H1 (cell line): ENCODE measurements around the gene RAB26. TPM values are rescaled to one million over a fixed set of nuclear protein-coding genes. Genes with fewer than 3 reads are reported as not detected.
"Not testable (repeated sequence)": the region's sequence is repeated elsewhere in the genome, so short reads cannot be mapped to it uniquely, and the experiment has no call there.

Experiments used
- CTCF ChIA-PET: fragments of 300-600 bp; sonication (Branson Sonifier 250); formaldehyde crosslinking; loops from one replicate; lab custom pipeline; 2021; ENCODE audit not compliant: partially characterized antibody; lab: Charles Lee
- POLR2A ChIA-PET: fragments of 300-600 bp; sonication (Branson Sonifier 250); formaldehyde crosslinking; loops from one replicate; lab custom pipeline; 2021; ENCODE audit warnings: inconsistent platforms; ENCODE audit not compliant: partially characterized antibody; lab: Charles Lee
- DNase-seq, 2 experiments: peaks; one replicate each; pipeline versions ENCODE4 v3.0.0 to v3.0.0-alpha.2; 2010 to 2022; ENCODE audit warnings: low spot score in 2 of 2, low read depth in 1 of 2, mixed read lengths in 1 of 2
- FAIRE-seq: peaks from 2 replicates; lab custom pipeline; 2011; peaks lifted over from hg19 to GRCh38; lab: Jason Lieb, UNC
- H2AFZ ChIP-seq: 2 replicates; pipeline ENCODE4 v1.8.1; 2012; ENCODE audit warnings: low read length, inconsistent platforms
- H2AK5ac ChIP-seq: 2 replicates; pipeline ENCODE4 v1.6.1; 2013; ENCODE audit warnings: low read depth, low read length
- H2BK120ac ChIP-seq: replicated peaks from 2 replicates; pipeline ENCODE3; 2013; ENCODE audit warnings: low read depth, low read length, inconsistent platforms
- H2BK12ac ChIP-seq: 2 replicates; pipeline ENCODE4 v1.6.1; 2013; ENCODE audit warnings: low read depth, low read length
- H2BK15ac ChIP-seq: 2 replicates; pipeline ENCODE4 v1.6.1; 2013; ENCODE audit warnings: low read length
- H2BK20ac ChIP-seq: 2 replicates; pipeline ENCODE4 v1.6.1; 2013; ENCODE audit warnings: low read length
- H2BK5ac ChIP-seq: 2 replicates; pipeline ENCODE4 v1.6.1; 2013; ENCODE audit warnings: low read depth, low read length
- H3K14ac ChIP-seq: 2 replicates; pipeline ENCODE4 v1.6.1; 2013; ENCODE audit warnings: inconsistent platforms; ENCODE audit not compliant: insufficient read length
- H3K18ac ChIP-seq: 2 replicates; pipeline ENCODE4 v1.6.1; 2013; ENCODE audit warnings: low read length; ENCODE audit errors: extremely low read depth
- H3K23ac ChIP-seq: 2 replicates; pipeline ENCODE4 v1.6.1; 2013; ENCODE audit warnings: inconsistent platforms; ENCODE audit not compliant: insufficient read length
- H3K23me2 ChIP-seq: 2 replicates; pipeline ENCODE4 v1.6.1; 2013; ENCODE audit warnings: low read depth, low read length
- H3K27ac ChIP-seq: 2 replicates; pipeline ENCODE4 v1.6.1; 2011; ENCODE audit warnings: low read depth, low read length, inconsistent platforms
- H3K27me3 ChIP-seq, 4 experiments: replicated peaks in 1 of 4; 1 replicate in 1 of 4; 2 replicates in 3 of 4; pipeline versions ENCODE4 v1.6.1 to v1.8.1; 2011 to 2013; ENCODE audit warnings: low read length in 3 of 4, mild to moderate bottlenecking in 3 of 4, inconsistent platforms in 2 of 4, mixed read lengths in 2 of 4, moderate library complexity in 1 of 4; ENCODE audit not compliant: control insufficient read depth in 3 of 4, insufficient read depth in 3 of 4; ENCODE audit errors: extremely low read depth in 1 of 4
- H3K36me3 ChIP-seq, 4 experiments: 2 replicates each; pipeline versions ENCODE4 v1.6.1 to v1.8.1; 2011 to 2013; ENCODE audit warnings: mild to moderate bottlenecking in 4 of 4, low read length in 3 of 4, moderate library complexity in 2 of 4, control low read depth in 1 of 4, inconsistent platforms in 1 of 4; ENCODE audit not compliant: insufficient read depth in 4 of 4, control insufficient read depth in 2 of 4
- H3K4ac ChIP-seq: replicated peaks from 2 replicates; pipeline ENCODE3; 2013; ENCODE audit warnings: low read length, low read depth, mixed read lengths, inconsistent platforms; ENCODE audit not compliant: insufficient read length
- H3K4me1 ChIP-seq, 4 experiments: replicated peaks in 1 of 4; 1 replicate in 1 of 4; 2 replicates in 3 of 4; pipeline versions ENCODE4 v1.6.1 to v1.8.1; 2011 to 2013; ENCODE audit warnings: low read length in 3 of 4, inconsistent platforms in 2 of 4, mixed read lengths in 1 of 4; ENCODE audit not compliant: insufficient read depth in 4 of 4, control insufficient read depth in 3 of 4
- H3K4me2 ChIP-seq, 2 experiments: 2 replicates each; pipeline versions ENCODE4 v1.6.1 to v1.8.1; 2011 to 2013; ENCODE audit warnings: low read depth in 2 of 2, low read length in 2 of 2, control low read depth in 1 of 2, inconsistent platforms in 1 of 2, mild to moderate bottlenecking in 1 of 2; ENCODE audit not compliant: insufficient read depth in 1 of 2
- H3K4me3 ChIP-seq, 4 experiments: fragments of 200-600, 300-600 bp in 1 of 4; sonication (generic), shearing (Covaris generic), sonication (Bioruptor Twin) in 1 of 4; 2 replicates each; pipeline versions ENCODE4 v1.5.1 to v1.8.1; 2011 to 2016; ENCODE audit warnings: low read length in 4 of 4, low read depth in 3 of 4, control low read depth in 2 of 4, inconsistent platforms in 2 of 4, mild to moderate bottlenecking in 2 of 4, mixed read lengths in 1 of 4, moderate library complexity in 1 of 4; ENCODE audit not compliant: insufficient read depth in 2 of 4; ENCODE audit errors: extremely low read depth in 1 of 4
- H3K56ac ChIP-seq: replicated peaks from 2 replicates; pipeline ENCODE3; 2013; ENCODE audit warnings: low read depth, mild to moderate bottlenecking, mixed read lengths, low read length, inconsistent platforms; ENCODE audit not compliant: insufficient read length
- H3K79me1 ChIP-seq: 2 replicates; pipeline ENCODE4 v1.6.1; 2013; ENCODE audit warnings: low read depth, low read length, control low read depth
- H3K79me2 ChIP-seq, 2 experiments: 2 replicates each; pipeline versions ENCODE4 v1.6.1 to v1.8.1; 2012 to 2013; ENCODE audit warnings: low read length in 2 of 2, mild to moderate bottlenecking in 2 of 2, inconsistent platforms in 1 of 2; ENCODE audit not compliant: insufficient read depth in 2 of 2, control insufficient read depth in 1 of 2
- H3K9ac ChIP-seq, 4 experiments: replicated peaks in 1 of 4; 1 replicate in 1 of 4; 2 replicates in 3 of 4; pipeline versions ENCODE4 v1.6.1 to v1.8.1; 2011 to 2013; ENCODE audit warnings: low read depth in 3 of 4, low read length in 3 of 4, control low read depth in 2 of 4, mild to moderate bottlenecking in 2 of 4, moderate library complexity in 2 of 4, inconsistent platforms in 1 of 4; ENCODE audit errors: extremely low read depth in 1 of 4
- H3K9me3 ChIP-seq, 2 experiments: 2 replicates each; pipeline versions ENCODE4 v1.6.1 to v1.8.1; 2012 to 2013; ENCODE audit warnings: mild to moderate bottlenecking in 2 of 2, moderate library complexity in 2 of 2, control low read depth in 1 of 2, inconsistent platforms in 1 of 2, low read depth in 1 of 2, low read length in 1 of 2, mixed read lengths in 1 of 2; ENCODE audit not compliant: insufficient read depth in 2 of 2
- H4K20me1 ChIP-seq, 2 experiments: replicated peaks in 1 of 2; 2 replicates each; pipeline versions ENCODE3 to v1.8.1; 2011 to 2013; ENCODE audit warnings: inconsistent platforms in 2 of 2, low read length in 2 of 2, mild to moderate bottlenecking in 1 of 2; ENCODE audit not compliant: insufficient read depth in 2 of 2, control insufficient read depth in 1 of 2
- H4K5ac ChIP-seq: 2 replicates; pipeline ENCODE4 v1.6.1; 2013; ENCODE audit warnings: low read length, low read depth, mixed read lengths, inconsistent platforms; ENCODE audit not compliant: insufficient read length
- H4K8ac ChIP-seq: 2 replicates; pipeline ENCODE4 v1.8.0; 2013; ENCODE audit warnings: mild to moderate bottlenecking, moderate library complexity, low read length, inconsistent platforms; ENCODE audit not compliant: insufficient read depth; ENCODE audit errors: extremely low read depth
- H4K91ac ChIP-seq: replicated peaks from 2 replicates; pipeline ENCODE3; 2013; ENCODE audit warnings: low read length, mixed read lengths, inconsistent platforms; ENCODE audit not compliant: insufficient read length
- BACH1 ChIP-seq: IDR thresholded peaks from 2 replicates; pipeline ENCODE4 v1.6.1; 2012; ENCODE audit warnings: low read length, improper control_type of control experiment
- EGR1 ChIP-seq: IDR thresholded peaks from 2 replicates; pipeline ENCODE4 v1.6.1; 2011; ENCODE audit warnings: low read depth, low read length, borderline replicate concordance
- HDAC2 ChIP-seq, 2 experiments: fragments of 300-600 bp in 1 of 2; sonication (generic) in 1 of 2; IDR thresholded peaks; 2 replicates each; pipeline ENCODE4 v1.6.1; 2011 to 2012; ENCODE audit warnings: low read depth in 2 of 2, low read length in 2 of 2, mild to moderate bottlenecking in 2 of 2, moderate library complexity in 2 of 2, borderline replicate concordance in 1 of 2, inconsistent platforms in 1 of 2
- MAX ChIP-seq: IDR thresholded peaks from 2 replicates; pipeline ENCODE4 v1.6.1; 2012; ENCODE audit warnings: inconsistent platforms
- WGBS, 2 experiments: shearing (Covaris generic) in 1 of 2; methylation state at CpG; one replicate each; pipeline versions ENCODE4 v1.1.6 to v1.1.7; 2013 to 2015; ENCODE audit warnings: low lambda C conversion rate in 2 of 2, mixed read lengths in 2 of 2, inconsistent platforms in 1 of 2, low coverage in 1 of 2, missing lambda C conversion rate in 1 of 2; ENCODE audit not compliant: insufficient replicate concordance in 2 of 2, insufficient coverage in 1 of 2, insufficient read length in 1 of 2; ENCODE audit errors: extremely low coverage in 1 of 2, missing lambda C conversion rate in 1 of 2; 5-methylcytosine and 5-hydroxymethylcytosine counted together
- polyA plus RNA-seq, 7 experiments: library from polyadenylated mRNA; depleted of rRNA in 3 of 7; stranded (reverse) in 5 of 7; unstranded in 2 of 7; fragments of >200 nt in 5 of 7; fragments of 200-250 nt in 2 of 7; gene quantifications; 1 replicate in 5 of 7; 2 replicates in 1 of 7; 4 replicates in 1 of 7; pipeline versions ENCODE4 v1.2.1 to v1.2.3, GENCODE V29; 2011 to 2013; ENCODE audit warnings: missing spikeins in 2 of 7, mixed read lengths in 2 of 7
- total RNA-seq: library from RNA; stranded (reverse); fragmentation: NEBNext Ultra II Directional; extraction: Animal tissue kit (Norgen Biotek cat#: 25700); gene quantifications from 2 replicates; pipeline ENCODE4 v1.2.1, GENCODE V29; 2021

The RAB26 gene
- total and polyA plus RNA-seq, 2 of the 8 experiments (the other 6 are each of a cell fraction or from before 2014, with no cell fraction given), result 4.3 to 5.4 TPM

DNA sequence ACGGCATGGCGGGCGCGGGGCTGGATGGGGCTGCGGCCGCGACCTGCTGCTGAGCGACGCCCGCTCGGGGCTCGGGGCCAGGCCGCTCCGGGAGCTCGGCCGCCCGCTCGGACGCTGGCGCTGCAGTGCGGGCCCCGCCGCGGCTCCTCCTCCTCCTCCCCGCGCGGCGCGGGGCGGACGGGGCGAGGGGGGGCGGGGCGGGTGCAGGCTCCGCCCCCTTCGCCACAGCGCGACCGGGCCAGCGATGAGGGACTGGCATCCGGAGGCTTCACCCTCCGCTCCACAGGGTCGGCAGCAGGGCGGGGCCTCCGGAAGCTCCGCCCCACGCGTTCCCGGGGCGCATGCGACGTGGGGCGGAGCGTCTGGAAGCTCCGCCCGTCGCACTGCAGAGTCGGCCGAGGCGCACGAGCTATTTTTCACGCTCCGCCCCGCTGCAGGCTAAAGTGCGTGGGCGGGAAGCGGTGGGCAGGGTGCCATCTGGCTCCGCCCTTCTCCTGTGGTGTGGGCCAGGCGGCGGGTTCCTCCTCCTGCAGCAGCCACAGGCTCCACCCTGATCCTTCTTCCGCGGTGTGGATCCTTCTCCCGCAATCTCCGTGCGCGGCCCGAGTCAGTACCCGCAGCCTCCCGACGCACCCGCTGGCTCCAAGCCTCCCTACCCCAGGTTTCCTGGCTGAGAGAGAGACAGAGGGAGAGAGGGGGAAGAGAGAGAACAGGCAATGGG, 12.5 kb upstream of the RAB26 start, which contains the start of gene PKD1:
Gene PKD1, minus strand, starts transcription at position 129 of the 721 bp plus-strand sequence. CDS start 209 bp downstream, outside the sequence.
- CTCF ChIA-PET, result interaction anchor here (0.6 to 1.6 kb wide), 2 partner anchors 44 to 119 kb away, joined by 3 to 4 read pairs; no protein-coding TSS in a partner anchor
- not testable (repeated sequence) for H2BK12ac ChIP-seq, FAIRE-seq

More for the DNA sequence above, 12.5 kb upstream of the RAB26 start, which contains the start of gene PKD1:
- H3K9me3 ChIP-seq, H2BK20ac ChIP-seq, H3K27ac ChIP-seq, H4K8ac ChIP-seq, H2BK15ac ChIP-seq, H3K18ac ChIP-seq, H2BK120ac ChIP-seq, H3K4ac ChIP-seq, H3K23me2 ChIP-seq, H3K4me1 ChIP-seq, H2BK5ac ChIP-seq, H3K9ac ChIP-seq, H3K23ac ChIP-seq, H2AK5ac ChIP-seq, H3K36me3 ChIP-seq, H3K79me1 ChIP-seq, H3K27me3 ChIP-seq, H4K91ac ChIP-seq, H3K56ac ChIP-seq, H3K14ac ChIP-seq, H4K20me1 ChIP-seq, H3K79me2 ChIP-seq: not testable (repeated sequence)
- 0 out of 2 replicates have a peak, but pooled peaks have one; percentile 11 for TF ChIP-seq MAX
- TF ChIP-seq BACH1, result peak; percentile 74; the same call in 1 of the 2 replicates
- TF ChIP-seq EGR1, result peak; percentile 97
- 0 out of 4 replicates have a peak, but pooled peaks of 1 of the 2 experiments have one; percentile 19 for TF ChIP-seq HDAC2 (IDR thresholded peaks at IDR 0.05; ENCODE audit: borderline replicate concordance in 1 of 2, low read depth in 2 of 2, low read length in 2 of 2)
- Histone ChIP-seq H3K4me2 (peak within 1 kb of the TSS; percentile 53 to 69), H2AFZ (0 out of 2 replicates have a peak within 1 kb of the TSS, but pooled peaks have one; percentile 10), H4K5ac (peak within 1 kb of the TSS; percentile 72), H3K4me3 (peak within 1 kb of the TSS; percentile 35 to 60 (median 46); a peak in 6 of 8 replicates)
- 0% methylated on average over 21 of the region's 81 CpGs; no CpG with 5 or more reads in 1 of the 2 experiments for WGBS, 2 experiments
- POLR2A ChIA-PET, result interaction anchor here (1.5 to 12.1 kb wide), 2 partner anchors 10 to 16 kb away, joined by 4 to 220 read pairs; partner anchors contain the start of genes RAB26 and TRAF7
- DNase-seq, result peak; percentile 80 to 100
